ENCODE data around the gene WDR73.

- TF ChIP-seq CTCF (conservative IDR thresholded peaks at IDR 0.05), result no peak
- TF ChIP-seq EZH2 (IDR thresholded peaks at IDR 0.05; ENCODE audit: low read depth), result no peak
Measured at GRCh38 chr15:84600687-84601554, 53.2 kb downstream of the WDR73 start, which contains the start of gene ZSCAN2.
